Mesenchymal stem cell (in vitro differentiated cells and primary cell): ENCODE results near the gene ALDOA.
"Not testable (repeated sequence)": the region's sequence is repeated elsewhere in the genome, so short reads cannot be mapped to it uniquely, and the experiment has no call there.

Experiments
- DNase-seq: peaks from one replicate; pipeline ENCODE4 v3.0.0-alpha.2; 2013
- H2AFZ ChIP-seq: one replicate; pipeline ENCODE4 v1.6.1; 2013; ENCODE audit warnings: low read depth, mild to moderate bottlenecking, control low read depth, inconsistent platforms, low read length, moderate library complexity
- H2AK5ac ChIP-seq: 2 replicates; pipeline ENCODE4 v1.6.1; 2013; ENCODE audit warnings: low read length, moderate library complexity, mild to moderate bottlenecking, inconsistent platforms; ENCODE audit not compliant: severe bottlenecking
- H2BK120ac ChIP-seq: one replicate; pipeline ENCODE4 v1.6.1; 2013; ENCODE audit warnings: low read depth, mild to moderate bottlenecking, inconsistent platforms, low read length, moderate library complexity
- H2BK12ac ChIP-seq, 2 experiments: one replicate each; pipeline ENCODE4 v1.6.1; 2013; ENCODE audit warnings: inconsistent platforms in 2 of 2, low read length in 2 of 2, mild to moderate bottlenecking in 2 of 2, moderate library complexity in 2 of 2, control low read depth in 1 of 2
- H2BK15ac ChIP-seq: one replicate; pipeline ENCODE4 v1.6.1; 2013; ENCODE audit warnings: mild to moderate bottlenecking, low read depth, inconsistent platforms; ENCODE audit not compliant: poor library complexity, severe bottlenecking
- H2BK5ac ChIP-seq: 2 replicates; pipeline ENCODE4 v1.6.1; 2013; ENCODE audit warnings: low read depth, mild to moderate bottlenecking, low read length, control low read depth, inconsistent platforms; ENCODE audit not compliant: poor library complexity, severe bottlenecking
- H3K14ac ChIP-seq, 2 experiments: one replicate each; pipeline ENCODE4 v1.6.1; 2013; ENCODE audit warnings: inconsistent platforms in 2 of 2, low read length in 2 of 2, control low read depth in 1 of 2, mild to moderate bottlenecking in 1 of 2, moderate library complexity in 1 of 2
- H3K18ac ChIP-seq, 2 experiments: one replicate each; pipeline ENCODE4 v1.6.1; 2013; ENCODE audit warnings: inconsistent platforms in 2 of 2, low read length in 2 of 2, control low read depth in 1 of 2, low read depth in 1 of 2, mild to moderate bottlenecking in 1 of 2
- H3K23ac ChIP-seq, 2 experiments: one replicate each; pipeline ENCODE4 v1.6.1; 2013; ENCODE audit warnings: inconsistent platforms in 2 of 2, low read length in 2 of 2, mild to moderate bottlenecking in 2 of 2, moderate library complexity in 2 of 2, control low read depth in 1 of 2
- H3K27ac ChIP-seq: 2 replicates; pipeline ENCODE4 v1.5.1; 2013; ENCODE audit warnings: mild to moderate bottlenecking, moderate library complexity, low read length, control low read depth, inconsistent platforms; ENCODE audit not compliant: poor library complexity, severe bottlenecking
- H3K27me3 ChIP-seq, 2 experiments: 2 replicates each; pipeline versions ENCODE4 v1.6.1 to v1.7.0; 2013; ENCODE audit warnings: low read length in 2 of 2, mild to moderate bottlenecking in 2 of 2, moderate library complexity in 2 of 2, control low read depth in 1 of 2, inconsistent platforms in 1 of 2; ENCODE audit not compliant: control insufficient read depth in 1 of 2, insufficient read depth in 1 of 2
- H3K36me3 ChIP-seq, 2 experiments: 2 replicates each; pipeline versions ENCODE4 v1.6.1 to v1.7.0; 2013; ENCODE audit warnings: low read length in 2 of 2, control low read depth in 1 of 2, inconsistent platforms in 1 of 2, low read depth in 1 of 2, mild to moderate bottlenecking in 1 of 2; ENCODE audit not compliant: insufficient read depth in 2 of 2, control insufficient read depth in 1 of 2
- H3K4ac ChIP-seq, 2 experiments: one replicate each; pipeline ENCODE4 v1.6.1; 2013; ENCODE audit warnings: inconsistent platforms in 2 of 2, low read length in 2 of 2, mild to moderate bottlenecking in 2 of 2, moderate library complexity in 2 of 2, control low read depth in 1 of 2, low read depth in 1 of 2
- H3K4me1 ChIP-seq: 2 replicates; pipeline ENCODE4 v1.6.1; 2013; ENCODE audit warnings: low read depth, low read length, control low read depth; ENCODE audit not compliant: control insufficient read depth, insufficient read depth
- H3K4me2 ChIP-seq: 2 replicates; pipeline ENCODE4 v1.6.1; 2013; ENCODE audit warnings: low read length, mild to moderate bottlenecking, inconsistent platforms; ENCODE audit not compliant: poor library complexity, severe bottlenecking
- H3K4me3 ChIP-seq, 2 experiments: 2 replicates each; pipeline versions ENCODE4 v1.5.1 to v1.7.0; 2013; ENCODE audit warnings: low read length in 2 of 2, mild to moderate bottlenecking in 2 of 2, control low read depth in 1 of 2, low read depth in 1 of 2; ENCODE audit not compliant: insufficient read depth in 1 of 2
- H3K79me1 ChIP-seq: replicated peaks from 2 replicates; pipeline ENCODE4 v1.6.1; 2013; ENCODE audit warnings: mild to moderate bottlenecking, control low read depth, low read length, inconsistent platforms; ENCODE audit not compliant: poor library complexity, severe bottlenecking
- H3K9ac ChIP-seq: 2 replicates; pipeline ENCODE4 v1.7.0; 2013; ENCODE audit warnings: mild to moderate bottlenecking, low read length, moderate library complexity
- H3K9me3 ChIP-seq: 2 replicates; pipeline ENCODE4 v1.7.0; 2013; ENCODE audit warnings: mild to moderate bottlenecking, low read length; ENCODE audit not compliant: control insufficient read depth
- H4K8ac ChIP-seq: one replicate; pipeline ENCODE4 v1.6.1; 2013; ENCODE audit warnings: inconsistent platforms, mild to moderate bottlenecking, low read length, moderate library complexity
- H4K91ac ChIP-seq: one replicate; pipeline ENCODE4 v1.6.1; 2013; ENCODE audit warnings: mild to moderate bottlenecking, low read length, inconsistent platforms
- WGBS: methylation state at CpG from one replicate; pipeline ENCODE4 v1.1.7; 2013; ENCODE audit warnings: mixed read lengths; 5-methylcytosine and 5-hydroxymethylcytosine counted together

ALDOA gene

GRCh38 chr16:30114833-30115232 lies 49.3 kb downstream of the ALDOA start:
- not testable (repeated sequence) for H4K91ac ChIP-seq, H2AK5ac ChIP-seq, H3K9me3 ChIP-seq, H3K79me1 ChIP-seq, H3K23ac ChIP-seq, H4K8ac ChIP-seq, H3K27me3 ChIP-seq, H2AFZ ChIP-seq, H2BK5ac ChIP-seq, H3K18ac ChIP-seq, H2BK120ac ChIP-seq, H3K4me2 ChIP-seq, H2BK12ac ChIP-seq, H3K14ac ChIP-seq, DNase-seq, H3K27ac ChIP-seq, H3K4me3 ChIP-seq, H3K4ac ChIP-seq, H2BK15ac ChIP-seq, H3K9ac ChIP-seq
- Histone ChIP-seq H3K4me1 (peaks cover 11% of the 10 kb centered on the region), H3K36me3 (peaks cover 66 to 81% of the 10 kb centered on the region in 2 experiments)
- WGBS: 98% methylated on average over 7 of the region's 7 CpGs

DNA sequence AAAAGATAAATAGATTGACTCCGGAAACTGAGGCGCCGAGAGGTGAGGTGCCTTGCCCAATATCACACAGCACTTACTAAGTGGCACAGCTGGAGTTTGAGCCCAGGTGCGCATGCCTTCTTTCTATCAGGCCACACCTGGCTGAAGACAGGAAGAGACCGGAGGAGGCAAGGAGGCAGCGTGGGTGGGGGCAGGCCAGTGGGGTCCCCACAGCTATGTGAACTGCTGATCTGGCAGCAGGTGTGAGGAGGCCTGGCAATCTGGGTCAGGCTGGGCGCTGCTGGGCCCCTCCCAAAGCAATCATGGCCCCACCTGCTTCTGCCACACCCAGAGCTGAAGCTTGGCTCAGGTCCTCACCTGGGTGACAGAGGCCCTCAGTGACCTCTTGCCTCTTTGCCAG lies 49.7 kb downstream of the ALDOA start:
- Histone ChIP-seq H4K8ac (no peak overlapping the region), H2BK120ac (no peak overlapping the region), H3K4me3 (no peak overlapping the region), H3K18ac (no peak overlapping the region), H3K27me3 (no peaks in the 10 kb centered on the region), H2BK12ac (no peak overlapping the region), H3K4me1 (peaks cover 11% of the 10 kb centered on the region), H3K4ac (no peak overlapping the region), H2AK5ac (no peak overlapping the region), H4K91ac (no peak overlapping the region), H3K79me1 (no peaks in the 10 kb centered on the region), H2BK5ac (no peak overlapping the region), H3K4me2 (no peak overlapping the region), H2BK15ac (no peak overlapping the region), H3K23ac (no peak overlapping the region), H2AFZ (no peak overlapping the region), H3K9ac (no peak overlapping the region), H3K9me3 (no peaks in the 10 kb centered on the region), H3K14ac (no peak overlapping the region), H3K27ac (no peak overlapping the region), H3K36me3 (peaks cover 67 to 82% of the 10 kb centered on the region in 2 experiments)
- no peak for DNase-seq
- over 99% methylated on average over 7 of the region's 7 CpGs for WGBS

DNA sequence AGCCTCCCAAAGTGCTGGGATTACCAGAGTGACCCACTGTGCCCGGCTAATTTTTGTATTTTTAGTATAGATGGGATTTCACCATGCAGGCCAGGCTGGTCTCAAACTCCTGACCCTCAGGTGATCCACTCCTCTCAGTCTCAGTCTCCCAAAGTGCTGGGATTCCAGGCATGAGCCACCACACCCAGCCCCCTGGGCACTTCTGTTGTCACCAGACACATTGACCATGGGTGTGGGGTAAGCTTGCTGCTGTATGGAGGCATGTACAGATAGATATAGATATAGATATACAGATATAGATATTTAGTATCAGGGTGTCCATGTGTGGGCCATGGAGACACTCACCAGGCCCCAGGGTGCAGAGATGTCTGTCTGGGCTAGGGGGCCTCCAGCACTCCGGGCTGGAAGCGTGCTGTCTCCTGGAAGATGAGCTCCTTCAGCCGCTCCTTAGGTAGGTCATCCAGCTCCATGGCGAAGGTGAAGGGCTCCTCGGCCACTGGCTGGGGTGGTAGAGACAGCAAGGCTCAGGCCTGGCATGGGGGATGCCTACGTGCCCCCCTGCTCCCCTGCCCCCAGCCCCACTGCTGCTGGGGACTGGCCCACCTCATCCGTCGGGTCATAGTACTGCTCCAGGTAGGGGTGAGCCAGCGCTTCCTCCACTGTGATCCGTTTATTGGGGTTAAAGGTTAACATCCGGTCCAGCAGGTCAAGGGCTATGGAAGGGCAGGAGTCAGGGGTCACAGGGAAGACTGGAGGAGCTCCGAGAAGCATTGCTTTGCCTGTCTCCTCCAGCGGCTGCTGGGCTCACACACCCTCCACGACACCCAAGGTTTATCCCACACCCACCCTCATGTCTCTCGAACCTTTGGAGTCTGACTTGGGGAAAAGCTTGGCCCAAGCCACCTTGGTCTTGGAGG lies 51.0 kb downstream of the ALDOA start:
- Histone ChIP-seq H2BK120ac (no peak overlapping the region), H2BK15ac (no peak overlapping the region), H3K4ac (no peak overlapping the region), H3K9ac (no peak overlapping the region), H4K8ac (no peak overlapping the region), H3K9me3 (no peaks in the 10 kb centered on the region), H3K4me1 (peaks cover 12% of the 10 kb centered on the region), H3K27me3 (no peaks in the 10 kb centered on the region), H2BK5ac (no peak overlapping the region), H3K36me3 (peaks cover 73 to 82% of the 10 kb centered on the region in 2 experiments), H3K14ac (no peak overlapping the region), H3K23ac (no peak overlapping the region), H3K27ac (no peak overlapping the region), H2AK5ac (no peak overlapping the region), H4K91ac (no peak overlapping the region), H2BK12ac (no peak overlapping the region), H2AFZ (no peak overlapping the region), H3K4me2 (no peak overlapping the region), H3K4me3 (no peak overlapping the region), H3K18ac (no peak overlapping the region), H3K79me1 (no peaks in the 10 kb centered on the region)
- no peak for DNase-seq
- 85% methylated on average over 15 of the region's 16 CpGs for WGBS

GRCh38 chr16:30117768-30118167 lies 52.2 kb downstream of the ALDOA start:
- Histone ChIP-seq H4K8ac (no peak overlapping the region), H2AK5ac (no peak overlapping the region), H3K9me3 (no peaks in the 10 kb centered on the region), H3K4me2 (no peak overlapping the region), H3K14ac (no peak overlapping the region), H3K4me1 (peaks cover 17% of the 10 kb centered on the region), H2AFZ (no peak overlapping the region), H3K79me1 (peaks cover 8% of the 10 kb centered on the region), H2BK5ac (no peak overlapping the region), H2BK120ac (no peak overlapping the region), H3K4ac (no peak overlapping the region), H2BK12ac (no peak overlapping the region), H3K23ac (no peak overlapping the region), H3K18ac (no peak overlapping the region), H3K27ac (no peak overlapping the region), H3K9ac (no peak overlapping the region), H2BK15ac (no peak overlapping the region), H4K91ac (no peak overlapping the region), H3K4me3 (no peak overlapping the region), H3K27me3 (no peaks in the 10 kb centered on the region), H3K36me3 (peaks cover 68 to 76% of the 10 kb centered on the region in 2 experiments)
- WGBS: 97% methylated on average over 9 of the region's 10 CpGs
- DNase-seq: no peak
